ENCODE measurements around the gene RAB20. TPM values are rescaled to one million over a fixed set of nuclear protein-coding genes. Genes with fewer than 3 reads are reported as not detected.
"Not testable (repeated sequence)": the region's sequence is repeated elsewhere in the genome, so short reads cannot be mapped to it uniquely, and the experiment has no call there.

RAB20 gene
- total RNA-seq, 1 donor from 2014 or later = 3.3 TPM

- DNase-seq (ENCODE audit: extremely low read depth, low read depth, low spot score) = no peak
Observed at GRCh38 chr13:110512198-110512740, 49.3 kb downstream of the RAB20 start.

GRCh38 chr13:110511509-110512181, 49.9 kb downstream of the RAB20 start:
- DNase-seq (ENCODE audit: extremely low read depth, low read depth, low spot score) = no peak

- no peak for DNase-seq (ENCODE audit: extremely low read depth, low read depth, low spot score)
Observed at GRCh38 chr13:110509971-110510786, 51.3 kb downstream of the RAB20 start.

GRCh38 chr13:110509478-110509926, 52.0 kb downstream of the RAB20 start:
- no peak for DNase-seq (ENCODE audit: extremely low read depth, low read depth, low spot score)

GRCh38 chr13:110507678-110508381, 53.7 kb downstream of the RAB20 start:
- no peak for DNase-seq (ENCODE audit: extremely low read depth, low read depth, low spot score)

- DNase-seq (ENCODE audit: extremely low read depth, low read depth, low spot score) = no peak
Observed at GRCh38 chr13:110506859-110507566, 54.5 kb downstream of the RAB20 start.

GRCh38 chr13:110506396-110506795, 55.1 kb downstream of the RAB20 start:
- DNase-seq (ENCODE audit: extremely low read depth, low read depth, low spot score) = no peak

- DNase-seq (ENCODE audit: extremely low read depth, low read depth, low spot score) = no peak
Observed at GRCh38 chr13:110505594-110505993, 55.9 kb downstream of the RAB20 start.

- no peak for DNase-seq (ENCODE audit: extremely low read depth, low read depth, low spot score)
Observed at GRCh38 chr13:110503979-110504499, 57.5 kb downstream of the RAB20 start.

- no peak for DNase-seq (ENCODE audit: extremely low read depth, low read depth, low spot score)
Observed at GRCh38 chr13:110503037-110503901, 58.3 kb downstream of the RAB20 start.

- no peak for DNase-seq (ENCODE audit: extremely low read depth, low read depth, low spot score)
Observed at GRCh38 chr13:110501188-110501587, 60.3 kb downstream of the RAB20 start.

GRCh38 chr13:110500341-110500740, 61.2 kb downstream of the RAB20 start:
- no peak for DNase-seq (ENCODE audit: extremely low read depth, low read depth, low spot score)

GRCh38 chr13:110499621-110500281, 61.8 kb downstream of the RAB20 start:
- no peak for DNase-seq (ENCODE audit: extremely low read depth, low read depth, low spot score)

- no peak for DNase-seq (ENCODE audit: extremely low read depth, low read depth, low spot score)
Observed at GRCh38 chr13:110498765-110499164, 62.8 kb downstream of the RAB20 start.

- DNase-seq (ENCODE audit: extremely low read depth, low read depth, low spot score) = no peak
Observed at GRCh38 chr13:110498327-110498726, 63.2 kb downstream of the RAB20 start.

- not testable (repeated sequence) for DNase-seq (ENCODE audit: extremely low read depth, low read depth, low spot score)
Observed at GRCh38 chr13:110497896-110498295, 63.6 kb downstream of the RAB20 start.

GRCh38 chr13:110497003-110497402, 64.5 kb downstream of the RAB20 start:
- no peak for DNase-seq (ENCODE audit: extremely low read depth, low read depth, low spot score)

- no peak for DNase-seq (ENCODE audit: extremely low read depth, low read depth, low spot score)
Observed at GRCh38 chr13:110496281-110496680, 65.2 kb downstream of the RAB20 start.

GRCh38 chr13:110495881-110496280, 65.6 kb downstream of the RAB20 start:
- no peak for DNase-seq (ENCODE audit: extremely low read depth, low read depth, low spot score)

All from glomerular endothelial cell (primary cell).